ENCODE results near the gene STRN3. TPM values are rescaled to one million over a fixed set of nuclear protein-coding genes. Genes with fewer than 3 reads are reported as not detected.

STRN3 gene
- polyA plus RNA-seq, 1 donor = 36.6 TPM

DNA sequence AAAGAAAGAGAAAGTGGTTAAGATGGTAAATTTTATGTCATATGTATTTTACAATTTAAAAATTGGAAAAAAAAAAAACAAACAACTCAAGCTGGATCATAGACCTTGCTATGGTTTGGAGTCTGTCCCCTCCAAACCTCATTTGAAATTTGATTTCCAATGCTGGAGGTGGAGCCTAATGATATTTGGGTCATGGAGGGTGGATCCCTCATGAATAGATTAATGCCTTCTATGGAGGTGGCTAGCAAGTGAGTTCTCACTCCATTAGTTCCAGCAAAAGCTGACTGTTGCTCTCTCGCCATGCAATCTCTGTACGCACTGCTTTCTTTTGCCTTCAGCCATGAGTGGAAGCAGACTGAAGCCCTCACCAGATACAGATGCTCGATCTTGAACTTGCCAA, 22.9 kb downstream of the STRN3 start:
- no peaks in the 10 kb centered on the region for H3K4me1 ChIP-seq (ENCODE audit: control insufficient read depth, insufficient read depth, low read length)
- peaks cover 25% of the 10 kb centered on the region for H3K36me3 ChIP-seq (ENCODE audit: control insufficient read depth, insufficient read depth, low read length)
- 100% methylated on average over 1 of the region's 3 CpGs for WGBS (ENCODE audit: insufficient coverage, low lambda C conversion rate)
- no peak for DNase-seq
- no peak overlapping the region for H3K27ac ChIP-seq (ENCODE audit: low read length)
- peaks cover 8% of the 10 kb centered on the region for H3K9me3 ChIP-seq (ENCODE audit: control insufficient read depth, low read depth, low read length)
- no peak overlapping the region for H3K4me3 ChIP-seq (ENCODE audit: low read length)
- H3K27me3 ChIP-seq (ENCODE audit: control insufficient read depth, insufficient read depth, low read length) = no peaks in the 10 kb centered on the region

DNA sequence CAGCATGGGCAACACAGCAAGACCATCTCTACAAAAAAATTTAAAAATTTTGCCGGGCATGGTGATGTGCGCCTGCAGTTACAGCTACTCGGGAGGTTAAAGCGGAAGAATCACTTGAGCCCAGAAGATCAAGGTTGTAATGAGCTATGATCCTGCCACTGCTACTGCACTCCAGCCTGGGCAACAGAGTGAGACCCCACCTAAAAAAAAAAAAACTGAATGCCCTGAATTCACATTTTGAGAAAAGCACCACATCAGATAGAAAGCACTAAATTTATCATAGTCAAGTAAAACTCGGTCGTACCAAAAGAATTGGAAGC, 24.9 kb downstream of the STRN3 start:
- H3K27ac ChIP-seq (ENCODE audit: low read length) = no peak overlapping the region
- peaks cover 11% of the 10 kb centered on the region for H3K9me3 ChIP-seq (ENCODE audit: control insufficient read depth, low read depth, low read length)
- DNase-seq = no peak
- H3K4me3 ChIP-seq (ENCODE audit: low read length) = no peak overlapping the region
- no peaks in the 10 kb centered on the region for H3K27me3 ChIP-seq (ENCODE audit: control insufficient read depth, insufficient read depth, low read length)
- H3K36me3 ChIP-seq (ENCODE audit: control insufficient read depth, insufficient read depth, low read length) = peaks cover 34% of the 10 kb centered on the region
- WGBS (ENCODE audit: insufficient coverage, low lambda C conversion rate) = no CpG with 5 or more reads among the region's 6 CpGs
- H3K4me1 ChIP-seq (ENCODE audit: control insufficient read depth, insufficient read depth, low read length) = no peaks in the 10 kb centered on the region

DNA sequence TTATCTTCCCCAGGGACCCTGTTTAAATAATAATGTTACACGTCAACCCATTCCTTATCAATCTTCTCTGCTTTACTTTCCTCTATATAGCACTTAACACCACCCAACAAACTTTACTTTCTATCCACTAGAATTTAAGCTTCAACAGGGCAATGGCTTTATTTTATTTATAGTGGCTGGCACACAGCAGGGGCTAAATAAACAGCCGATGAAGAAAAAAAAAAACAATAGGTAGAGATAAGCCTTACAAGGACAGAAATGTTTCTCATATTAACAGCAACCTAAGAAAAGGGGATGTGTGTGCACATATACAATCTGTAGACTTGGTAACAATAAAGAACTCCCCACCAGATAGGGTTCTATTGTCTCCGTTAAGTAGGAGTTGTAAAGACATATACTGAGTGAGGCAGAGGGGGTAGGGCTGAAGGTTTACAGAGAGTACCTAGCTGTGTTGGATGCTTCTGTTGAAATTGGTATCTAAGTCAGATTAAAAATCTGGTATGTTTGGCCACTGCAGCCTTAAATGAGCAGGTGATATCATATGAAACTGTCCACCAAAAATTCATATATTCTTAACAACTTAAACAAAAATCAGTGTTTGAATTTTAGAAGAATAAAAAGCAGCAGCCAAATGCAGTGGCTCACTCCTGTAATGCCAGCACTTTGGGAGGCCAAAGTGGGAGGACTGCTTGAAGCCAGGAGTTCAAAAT, 25.4 kb downstream of the STRN3 start:
- H3K4me3 ChIP-seq (ENCODE audit: low read length) = no peak overlapping the region
- no peaks in the 10 kb centered on the region for H3K27me3 ChIP-seq (ENCODE audit: control insufficient read depth, insufficient read depth, low read length)
- peaks cover 32% of the 10 kb centered on the region for H3K36me3 ChIP-seq (ENCODE audit: control insufficient read depth, insufficient read depth, low read length)
- peaks cover 11% of the 10 kb centered on the region for H3K9me3 ChIP-seq (ENCODE audit: control insufficient read depth, low read depth, low read length)
- H3K27ac ChIP-seq (ENCODE audit: low read length) = no peak overlapping the region
- DNase-seq = no peak
- whole genome bisulfite sequencing (ENCODE audit: insufficient coverage, low lambda C conversion rate) = no CpG with 5 or more reads among the region's 3 CpGs
- H3K4me1 ChIP-seq (ENCODE audit: control insufficient read depth, insufficient read depth, low read length) = no peaks in the 10 kb centered on the region

DNA sequence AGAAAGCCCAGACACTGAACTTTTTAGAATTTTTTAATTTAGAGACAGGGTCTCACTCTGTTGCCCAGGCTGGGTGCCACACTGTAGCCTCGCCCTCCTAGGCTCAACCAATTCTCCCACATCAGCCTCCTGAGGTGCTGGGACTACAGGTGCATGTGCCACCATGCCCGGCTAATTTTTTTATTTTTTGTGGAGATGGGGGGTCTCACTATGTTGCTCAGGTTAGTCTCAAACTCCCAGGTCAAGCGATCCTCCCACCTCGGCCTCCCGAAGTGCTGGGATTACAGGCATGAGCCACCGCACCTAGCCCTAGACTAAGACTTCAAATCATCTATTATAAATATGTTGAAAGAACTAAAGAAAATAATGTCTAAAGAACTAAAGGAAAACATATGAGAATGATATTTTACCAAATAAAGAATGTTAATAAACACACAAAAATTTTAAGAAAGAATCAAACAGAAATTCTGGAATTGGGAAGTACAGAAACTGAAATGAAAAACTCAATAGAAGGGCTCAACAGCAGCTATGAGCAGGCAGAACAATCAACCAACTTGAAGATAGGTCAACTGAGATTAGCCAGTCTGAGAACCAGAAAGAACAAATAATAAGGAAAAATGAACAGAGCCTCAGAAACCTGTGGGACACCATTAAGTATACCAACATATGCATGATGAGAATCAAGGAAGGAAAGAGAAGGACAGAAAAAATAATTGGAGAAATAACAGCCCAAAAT, 27.0 kb downstream of the STRN3 start:
- H3K9me3 ChIP-seq (ENCODE audit: control insufficient read depth, low read depth, low read length) = peaks cover 11% of the 10 kb centered on the region
- no CpG with 5 or more reads among the region's 6 CpGs for WGBS (ENCODE audit: insufficient coverage, low lambda C conversion rate)
- no peak for DNase-seq
- H3K27me3 ChIP-seq (ENCODE audit: control insufficient read depth, insufficient read depth, low read length) = no peaks in the 10 kb centered on the region
- H3K36me3 ChIP-seq (ENCODE audit: control insufficient read depth, insufficient read depth, low read length) = peaks cover 21% of the 10 kb centered on the region
- H3K27ac ChIP-seq (ENCODE audit: low read length) = no peak overlapping the region
- H3K4me3 ChIP-seq (ENCODE audit: low read length) = no peak overlapping the region
- H3K4me1 ChIP-seq (ENCODE audit: control insufficient read depth, insufficient read depth, low read length) = no peaks in the 10 kb centered on the region

DNA sequence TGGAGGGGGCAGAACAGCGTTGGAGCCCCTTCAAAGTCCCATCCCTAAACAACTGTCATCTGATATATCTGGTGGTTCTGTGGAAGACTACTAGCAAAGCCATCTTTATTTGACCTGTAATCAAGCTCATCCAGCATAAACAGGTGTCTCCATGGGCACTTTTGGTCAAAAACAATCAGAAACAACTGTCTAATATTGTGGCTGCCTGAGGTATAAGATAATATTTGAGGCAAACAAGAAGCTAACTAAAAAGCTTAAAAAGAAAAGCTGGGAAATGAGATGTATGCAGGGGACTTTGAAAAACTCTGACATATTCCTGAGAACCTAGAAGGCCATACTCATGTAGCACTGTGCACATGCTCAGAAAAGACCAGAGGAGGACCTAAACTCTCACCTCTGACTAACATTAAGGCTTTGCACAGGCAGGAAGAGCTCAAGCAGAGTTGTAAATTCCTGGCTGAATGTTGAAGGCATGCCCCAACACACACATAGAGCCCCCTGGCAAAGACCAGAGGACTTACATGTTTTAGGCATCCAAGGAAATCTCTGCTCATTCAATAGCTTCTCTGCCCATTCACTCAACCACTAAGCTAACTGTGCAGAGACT, 28.0 kb downstream of the STRN3 start:
- no peaks in the 10 kb centered on the region for H3K27me3 ChIP-seq (ENCODE audit: control insufficient read depth, insufficient read depth, low read length)
- no peaks in the 10 kb centered on the region for H3K4me1 ChIP-seq (ENCODE audit: control insufficient read depth, insufficient read depth, low read length)
- DNase-seq = no peak
- peaks cover 11% of the 10 kb centered on the region for H3K9me3 ChIP-seq (ENCODE audit: control insufficient read depth, low read depth, low read length)
- H3K36me3 ChIP-seq (ENCODE audit: control insufficient read depth, insufficient read depth, low read length) = peaks cover 17% of the 10 kb centered on the region
- no CpG with 5 or more reads among the region's 1 CpG for WGBS (ENCODE audit: insufficient coverage, low lambda C conversion rate)
- H3K27ac ChIP-seq (ENCODE audit: low read length) = no peak overlapping the region
- no peak overlapping the region for H3K4me3 ChIP-seq (ENCODE audit: low read length)

DNA sequence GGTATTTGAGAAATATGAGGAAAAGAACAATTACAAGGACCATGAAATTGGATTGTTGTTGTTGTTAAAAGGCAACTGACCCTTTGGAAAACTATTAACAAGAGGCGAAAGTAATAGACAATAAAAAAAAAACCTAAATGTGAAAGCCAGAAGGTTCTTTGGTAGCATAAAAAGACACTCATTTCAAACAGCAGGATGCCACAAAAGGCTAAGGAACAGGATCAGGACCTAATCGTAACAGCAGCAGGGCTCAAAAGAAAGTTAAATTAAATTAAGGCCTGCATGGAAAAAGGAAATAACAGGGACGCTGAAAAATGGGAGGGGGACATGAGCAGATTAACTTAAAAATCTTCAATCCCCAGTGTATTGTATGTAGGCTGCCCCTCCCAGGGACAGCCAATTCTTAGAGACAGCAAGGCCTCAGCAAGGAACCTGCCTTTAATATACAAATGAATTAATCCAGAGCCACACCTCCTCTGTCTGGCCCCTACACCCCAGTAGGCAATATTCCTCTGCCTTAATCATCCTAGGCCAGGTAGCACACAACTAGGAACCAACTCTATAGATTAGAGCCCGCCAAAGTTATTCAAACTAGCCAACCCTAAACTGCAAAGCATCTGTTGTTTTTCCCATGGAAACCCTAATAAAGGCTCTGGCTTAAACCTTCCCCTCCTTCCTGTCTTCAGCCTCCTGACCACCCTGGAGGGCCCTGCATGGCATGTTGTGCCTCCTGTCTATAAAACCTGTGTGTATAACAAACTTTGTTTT, 29.1 kb downstream of the STRN3 start:
- WGBS (ENCODE audit: insufficient coverage, low lambda C conversion rate) = 100% methylated on average over 2 of the region's 4 CpGs

DNA sequence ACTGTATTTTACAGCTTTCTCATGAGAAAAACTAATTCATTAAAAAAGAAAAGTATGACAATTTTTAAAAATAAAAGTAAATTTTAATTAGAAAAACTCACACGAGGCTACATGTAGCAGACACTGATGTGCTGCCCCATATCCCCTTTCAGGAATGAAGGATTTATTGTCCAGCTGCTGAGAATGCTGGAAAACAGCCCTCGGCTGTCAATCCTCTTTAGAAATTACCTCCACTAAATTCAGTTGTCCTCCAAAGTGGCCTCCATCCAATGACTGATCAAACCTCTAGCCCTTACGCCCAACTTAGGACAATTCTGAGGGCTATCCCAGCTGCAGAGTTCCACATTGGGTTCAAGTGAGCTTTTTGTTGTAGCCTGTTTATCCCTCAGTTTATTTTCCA, 30.5 kb downstream of the STRN3 start:
- Histone ChIP-seq H3K36me3 (ENCODE audit: control insufficient read depth, insufficient read depth, low read length) (peaks cover 17% of the 10 kb centered on the region), H3K4me1 (ENCODE audit: control insufficient read depth, insufficient read depth, low read length) (no peaks in the 10 kb centered on the region), H3K27ac (ENCODE audit: low read length) (no peak overlapping the region), H3K4me3 (ENCODE audit: low read length) (no peak overlapping the region), H3K9me3 (ENCODE audit: control insufficient read depth, low read depth, low read length) (peaks cover 11% of the 10 kb centered on the region), H3K27me3 (ENCODE audit: control insufficient read depth, insufficient read depth, low read length) (no peaks in the 10 kb centered on the region)
- no peak for DNase-seq
- no CpG with 5 or more reads among the region's 3 CpGs for WGBS (ENCODE audit: insufficient coverage, low lambda C conversion rate)

More for the DNA sequence above, 29.1 kb downstream of the STRN3 start:
- Histone ChIP-seq H3K36me3 (ENCODE audit: control insufficient read depth, insufficient read depth, low read length) (peaks cover 17% of the 10 kb centered on the region), H3K4me1 (ENCODE audit: control insufficient read depth, insufficient read depth, low read length) (no peaks in the 10 kb centered on the region), H3K27ac (ENCODE audit: low read length) (no peak overlapping the region), H3K27me3 (ENCODE audit: control insufficient read depth, insufficient read depth, low read length) (no peaks in the 10 kb centered on the region), H3K9me3 (ENCODE audit: control insufficient read depth, low read depth, low read length) (peaks cover 11% of the 10 kb centered on the region), H3K4me3 (ENCODE audit: low read length) (no peak overlapping the region)
- no peak for DNase-seq

DNA sequence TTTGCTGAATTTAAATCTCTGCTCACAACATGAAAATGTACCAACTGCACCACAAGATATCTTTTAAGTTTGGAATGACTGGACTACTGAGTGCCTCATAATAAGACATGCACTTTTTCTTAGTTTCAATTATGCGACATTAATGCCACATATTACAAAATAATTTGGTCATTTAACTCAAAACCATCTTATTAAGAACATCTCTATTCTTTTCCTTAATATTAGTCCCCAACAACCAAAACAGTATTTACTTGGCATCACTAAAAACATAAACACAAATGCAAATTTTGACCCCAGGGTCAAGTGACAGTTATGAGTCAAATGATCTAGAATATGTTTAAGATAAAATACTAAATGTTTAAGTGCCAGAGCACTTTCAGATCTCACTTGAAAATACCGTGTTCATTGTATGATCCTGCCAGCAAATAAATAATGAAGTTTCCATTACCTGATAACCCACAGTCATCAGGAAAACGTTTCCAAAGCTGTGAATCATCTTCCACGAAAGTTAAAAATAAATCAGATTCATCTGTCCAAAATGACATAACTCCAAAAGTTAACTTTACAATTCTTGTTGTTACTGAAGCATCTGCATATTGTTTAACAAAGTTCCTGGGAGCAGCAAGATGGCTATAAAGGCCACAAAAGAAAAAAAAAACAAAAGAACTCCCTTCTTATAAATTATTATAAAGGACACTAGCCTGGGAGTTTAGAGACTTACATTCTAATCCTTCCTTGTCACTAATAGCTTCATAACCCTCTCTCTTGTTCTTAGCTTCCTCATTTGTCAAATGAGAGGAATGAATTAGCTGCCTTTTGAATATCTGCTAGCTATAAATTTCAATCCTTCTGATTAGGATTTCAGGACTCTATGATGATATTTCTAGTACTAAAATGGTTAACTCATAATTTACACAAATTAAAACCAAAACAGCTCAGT, 31.2 kb downstream of the STRN3 start:
- Histone ChIP-seq H3K4me1 (ENCODE audit: control insufficient read depth, insufficient read depth, low read length) (no peaks in the 10 kb centered on the region), H3K9me3 (ENCODE audit: control insufficient read depth, low read depth, low read length) (peaks cover 11% of the 10 kb centered on the region), H3K36me3 (ENCODE audit: control insufficient read depth, insufficient read depth, low read length) (peaks cover 17% of the 10 kb centered on the region), H3K27me3 (ENCODE audit: control insufficient read depth, insufficient read depth, low read length) (no peaks in the 10 kb centered on the region), H3K4me3 (ENCODE audit: low read length) (no peak overlapping the region), H3K27ac (ENCODE audit: low read length) (no peak overlapping the region)
- 28% methylated on average over 3 of the region's 4 CpGs for WGBS (ENCODE audit: insufficient coverage, low lambda C conversion rate)
- DNase-seq = no peak

DNA sequence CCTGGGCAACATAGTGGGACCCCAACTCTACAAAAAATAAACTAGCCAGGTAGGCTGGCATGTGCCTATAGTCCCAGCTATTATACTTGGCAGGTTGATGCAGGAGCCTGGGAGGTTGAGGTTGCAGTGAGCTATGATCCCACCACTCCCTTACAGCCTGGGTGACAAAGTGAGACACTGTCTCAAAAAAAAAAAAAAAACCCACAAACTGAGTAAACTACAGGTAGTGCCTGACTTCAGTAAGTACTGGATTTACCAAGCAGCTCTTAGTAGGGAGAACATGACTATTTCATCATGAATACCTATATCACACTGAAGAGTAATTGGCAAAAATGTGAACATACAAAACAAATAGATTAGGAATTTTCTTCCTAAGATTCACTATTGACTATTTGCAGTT, 33.1 kb downstream of the STRN3 start:
- H3K4me1 ChIP-seq (ENCODE audit: control insufficient read depth, insufficient read depth, low read length) = no peaks in the 10 kb centered on the region
- no peak overlapping the region for H3K27ac ChIP-seq (ENCODE audit: low read length)
- no peak for DNase-seq
- H3K27me3 ChIP-seq (ENCODE audit: control insufficient read depth, insufficient read depth, low read length) = no peaks in the 10 kb centered on the region
- H3K4me3 ChIP-seq (ENCODE audit: low read length) = no peak overlapping the region
- H3K36me3 ChIP-seq (ENCODE audit: control insufficient read depth, insufficient read depth, low read length) = peaks cover 8% of the 10 kb centered on the region
- peaks cover 3% of the 10 kb centered on the region for H3K9me3 ChIP-seq (ENCODE audit: control insufficient read depth, low read depth, low read length)

All from large intestine (tissue), 3 donors.